ENCODE results near the gene EDNRB. TPM values are rescaled to one million over a fixed set of nuclear protein-coding genes. Genes with fewer than 3 reads are reported as not detected.
A peak's percentile ranks its signal among the peaks of the same experiment; 100 is the strongest.

The EDNRB gene
- total and polyA plus RNA-seq, 3 experiments from 2014 or later, result 0.09 TPM; not detected in 2

- H3K9me3 Mint-ChIP-seq, result peaks cover 0 to 2% (median 0%) of the 10 kb centered on the region in 5 donors
These were observed 7.0 kb upstream of the EDNRB start for GRCh38 chr13:77925616-77926015.

GRCh38 chr13:77919921-77920294 lies 1.3 kb upstream of the EDNRB start:
- CTCF ChIA-PET, result no interaction called here
- Mint-ChIP-seq H3K4me1 (no peaks in the 10 kb centered on the region), H3K27me3 (peaks cover 10 to 43% of the 10 kb centered on the region in 2 donors), H3K36me3 (no peaks in the 10 kb centered on the region), H3K4me3 (no peak overlapping the region), H3K27ac (no peak overlapping the region), H3K9me3 (peaks cover 0 to 2% (median 0%) of the 10 kb centered on the region in 5 donors)
- no peak for DNase-seq
- no peaks in the 10 kb centered on the region for H3K27me3 ChIP-seq (ENCODE audit: insufficient read depth, low read length, poor library complexity, severe bottlenecking)
- no peak overlapping the region for H3K27ac ChIP-seq (ENCODE audit: low read depth, low read length)
- POLR2A ChIA-PET, result no interaction called here
- no peaks in the 10 kb centered on the region for H3K4me1 ChIP-seq (ENCODE audit: insufficient read depth, low read length)
- no peaks in the 10 kb centered on the region for H3K9me3 ChIP-seq (ENCODE audit: low read length)
- H3K36me3 ChIP-seq (ENCODE audit: insufficient read depth, low read length), result no peaks in the 10 kb centered on the region
- H3K4me3 ChIP-seq (ENCODE audit: low read length), result no peak overlapping the region

More at GRCh38 chr13:77925616-77926015, 7.0 kb upstream of the EDNRB start:
- H3K27me3 Mint-ChIP-seq, result peaks cover 6 to 23% of the 10 kb centered on the region in 2 donors
- DNase-seq, result no peak
- POLR2A ChIA-PET, result no interaction called here
- H3K36me3 Mint-ChIP-seq, result no peaks in the 10 kb centered on the region
- Histone ChIP-seq H3K27me3 (ENCODE audit: insufficient read depth, low read length, poor library complexity, severe bottlenecking) (no peaks in the 10 kb centered on the region), H3K27ac (ENCODE audit: low read depth, low read length) (no peak overlapping the region), H3K4me1 (ENCODE audit: insufficient read depth, low read length) (no peaks in the 10 kb centered on the region), H3K4me3 (ENCODE audit: low read length) (no peak overlapping the region), H3K36me3 (ENCODE audit: insufficient read depth, low read length) (no peaks in the 10 kb centered on the region), H3K9me3 (ENCODE audit: low read length) (no peaks in the 10 kb centered on the region)
- H3K4me3 Mint-ChIP-seq, result no peak overlapping the region
- H3K4me1 Mint-ChIP-seq, result peaks cover 0 to 3% (median 1%) of the 10 kb centered on the region in 3 donors
- CTCF ChIA-PET, result no interaction called here
- no peak overlapping the region for H3K27ac Mint-ChIP-seq

- H3K36me3 Mint-ChIP-seq, result no peaks in the 10 kb centered on the region
- Histone ChIP-seq H3K27me3 (ENCODE audit: insufficient read depth, low read length, poor library complexity, severe bottlenecking) (no peaks in the 10 kb centered on the region), H3K9me3 (ENCODE audit: low read length) (no peaks in the 10 kb centered on the region), H3K4me3 (ENCODE audit: low read length) (no peak overlapping the region), H3K36me3 (ENCODE audit: insufficient read depth, low read length) (no peaks in the 10 kb centered on the region), H3K27ac (ENCODE audit: low read depth, low read length) (no peak overlapping the region), H3K4me1 (ENCODE audit: insufficient read depth, low read length) (no peaks in the 10 kb centered on the region)
- no peak overlapping the region for H3K27ac Mint-ChIP-seq
- no peak for DNase-seq
- no peaks in the 10 kb centered on the region for H3K4me1 Mint-ChIP-seq
- ChIA-PET CTCF (no interaction called here), POLR2A (no interaction called here)
- peaks cover 0 to 2% (median 0%) of the 10 kb centered on the region in 5 donors for H3K9me3 Mint-ChIP-seq
- peak overlapping the region in 2 of 7 donors; percentile 42 to 52 for H3K4me3 Mint-ChIP-seq
- H3K27me3 Mint-ChIP-seq, result peaks cover 10 to 39% of the 10 kb centered on the region in 2 donors
These were observed 752 bp upstream of the EDNRB start for GRCh38 chr13:77919246-77919920.

GRCh38 chr13:77916488-77916887 lies 2.1 kb downstream of the EDNRB start:
- ChIA-PET CTCF (no interaction called here), POLR2A (no interaction called here)
- H3K4me3 Mint-ChIP-seq, result no peak overlapping the region
- no peak for DNase-seq
- H3K27ac ChIP-seq (ENCODE audit: low read depth, low read length), result no peak overlapping the region
- H3K4me1 ChIP-seq (ENCODE audit: insufficient read depth, low read length), result no peaks in the 10 kb centered on the region
- peaks cover 6 to 28% of the 10 kb centered on the region in 2 donors for H3K27me3 Mint-ChIP-seq
- no peaks in the 10 kb centered on the region for H3K36me3 Mint-ChIP-seq
- no peaks in the 10 kb centered on the region for H3K4me1 Mint-ChIP-seq
- no peaks in the 10 kb centered on the region for H3K27me3 ChIP-seq (ENCODE audit: insufficient read depth, low read length, poor library complexity, severe bottlenecking)
- H3K36me3 ChIP-seq (ENCODE audit: insufficient read depth, low read length), result no peaks in the 10 kb centered on the region
- H3K9me3 ChIP-seq (ENCODE audit: low read length), result no peaks in the 10 kb centered on the region
- H3K4me3 ChIP-seq (ENCODE audit: low read length), result no peak overlapping the region
- no peaks in the 10 kb centered on the region for H3K9me3 Mint-ChIP-seq
- no peak overlapping the region for H3K27ac Mint-ChIP-seq

- no peak overlapping the region for H3K4me3 Mint-ChIP-seq
- no peak overlapping the region for H3K4me3 ChIP-seq (ENCODE audit: low read length)
- ChIA-PET CTCF (no interaction called here), POLR2A (no interaction called here)
- no peaks in the 10 kb centered on the region for H3K36me3 Mint-ChIP-seq
- no peaks in the 10 kb centered on the region for H3K4me1 ChIP-seq (ENCODE audit: insufficient read depth, low read length)
- H3K27ac ChIP-seq (ENCODE audit: low read depth, low read length), result no peak overlapping the region
- peaks cover 6 to 28% of the 10 kb centered on the region in 2 donors for H3K27me3 Mint-ChIP-seq
- no peaks in the 10 kb centered on the region for H3K27me3 ChIP-seq (ENCODE audit: insufficient read depth, low read length, poor library complexity, severe bottlenecking)
- no peak for DNase-seq
- H3K9me3 Mint-ChIP-seq, result no peaks in the 10 kb centered on the region
- H3K9me3 ChIP-seq (ENCODE audit: low read length), result no peaks in the 10 kb centered on the region
- no peak overlapping the region for H3K27ac Mint-ChIP-seq
- no peaks in the 10 kb centered on the region for H3K4me1 Mint-ChIP-seq
- no peaks in the 10 kb centered on the region for H3K36me3 ChIP-seq (ENCODE audit: insufficient read depth, low read length)
These were observed 2.9 kb downstream of the EDNRB start for GRCh38 chr13:77915686-77916085.

- Mint-ChIP-seq H3K9me3 (no peaks in the 10 kb centered on the region), H3K27me3 (peaks cover 2 to 18% of the 10 kb centered on the region in 2 donors), H3K27ac (no peak overlapping the region), H3K36me3 (no peaks in the 10 kb centered on the region), H3K4me1 (no peaks in the 10 kb centered on the region), H3K4me3 (no peak overlapping the region)
- Histone ChIP-seq H3K4me1 (ENCODE audit: insufficient read depth, low read length) (no peaks in the 10 kb centered on the region), H3K27me3 (ENCODE audit: insufficient read depth, low read length, poor library complexity, severe bottlenecking) (no peaks in the 10 kb centered on the region), H3K36me3 (ENCODE audit: insufficient read depth, low read length) (no peaks in the 10 kb centered on the region), H3K9me3 (ENCODE audit: low read length) (no peaks in the 10 kb centered on the region), H3K27ac (ENCODE audit: low read depth, low read length) (no peak overlapping the region), H3K4me3 (ENCODE audit: low read length) (no peak overlapping the region)
- ChIA-PET POLR2A (no interaction called here), CTCF (no interaction called here)
- DNase-seq, result no peak
These were observed 5.6 kb downstream of the EDNRB start for GRCh38 chr13:77913003-77913402.

- H3K36me3 ChIP-seq (ENCODE audit: insufficient read depth, low read length), result no peaks in the 10 kb centered on the region
- CTCF ChIA-PET, result no interaction called here
These were observed 6.9 kb downstream of the EDNRB start for GRCh38 chr13:77911751-77912150.

GRCh38 chr13:77909827-77910226 lies 8.8 kb downstream of the EDNRB start:
- H3K9me3 Mint-ChIP-seq, result no peaks in the 10 kb centered on the region
- no peaks in the 10 kb centered on the region for H3K4me1 Mint-ChIP-seq
- POLR2A ChIA-PET, result no interaction called here
- DNase-seq, result no peak
- no peak overlapping the region for H3K27ac ChIP-seq (ENCODE audit: low read depth, low read length)
- no peak overlapping the region for H3K4me3 ChIP-seq (ENCODE audit: low read length)
- no peaks in the 10 kb centered on the region for H3K36me3 ChIP-seq (ENCODE audit: insufficient read depth, low read length)
- H3K27me3 ChIP-seq (ENCODE audit: insufficient read depth, low read length, poor library complexity, severe bottlenecking), result no peaks in the 10 kb centered on the region
- no peaks in the 10 kb centered on the region for H3K4me1 ChIP-seq (ENCODE audit: insufficient read depth, low read length)
- H3K4me3 Mint-ChIP-seq, result no peak overlapping the region
- H3K36me3 Mint-ChIP-seq, result no peaks in the 10 kb centered on the region
- CTCF ChIA-PET, result no interaction called here
- H3K27me3 Mint-ChIP-seq, result no peaks in the 10 kb centered on the region
- no peaks in the 10 kb centered on the region for H3K9me3 ChIP-seq (ENCODE audit: low read length)
- H3K27ac Mint-ChIP-seq, result no peak overlapping the region

More at GRCh38 chr13:77911751-77912150, 6.9 kb downstream of the EDNRB start:
- Mint-ChIP-seq H3K27me3 (peaks cover 0 to 11% of the 10 kb centered on the region in 2 donors), H3K4me3 (no peak overlapping the region), H3K36me3 (no peaks in the 10 kb centered on the region), H3K27ac (no peak overlapping the region), H3K9me3 (no peaks in the 10 kb centered on the region), H3K4me1 (no peaks in the 10 kb centered on the region)
- H3K27me3 ChIP-seq (ENCODE audit: insufficient read depth, low read length, poor library complexity, severe bottlenecking), result no peaks in the 10 kb centered on the region
- H3K9me3 ChIP-seq (ENCODE audit: low read length), result no peaks in the 10 kb centered on the region
- POLR2A ChIA-PET, result no interaction called here
- no peak overlapping the region for H3K4me3 ChIP-seq (ENCODE audit: low read length)
- no peaks in the 10 kb centered on the region for H3K4me1 ChIP-seq (ENCODE audit: insufficient read depth, low read length)
- DNase-seq, result no peak
- H3K27ac ChIP-seq (ENCODE audit: low read depth, low read length), result no peak overlapping the region
